ENCODE results near the gene EIF4E1B. TPM values are rescaled to one million over a fixed set of nuclear protein-coding genes. Genes with fewer than 3 reads are reported as not detected.

Gene EIF4E1B
- total RNA-seq, 1 experiment from 2014 or later, result not detected

GRCh38 chr5:176625966-176626875 lies 4.3 kb upstream of the EIF4E1B start:
- H3K36me3 Mint-ChIP-seq (ENCODE audit: insufficient read depth, unreplicated experiment), result no peaks in the 10 kb centered on the region
- CTCF ChIA-PET, result interaction anchor here (0.6 kb wide), 1 partner anchor 359 kb away, joined by 4 read pairs; no protein-coding TSS in a partner anchor
- H3K9me3 Mint-ChIP-seq (ENCODE audit: low read depth, unreplicated experiment), result no peaks in the 10 kb centered on the region
- TF ChIP-seq CTCF (IDR thresholded peaks at IDR 0.05; ENCODE audit: unreplicated experiment), result no peak
- H3K27me3 Mint-ChIP-seq (ENCODE audit: unreplicated experiment), result peaks cover 93% of the 10 kb centered on the region
- intact Hi-C loops (cut with micrococcal nuclease; ENCODE audit: unreplicated experiment), result no loop called here
- H3K27ac Mint-ChIP-seq (ENCODE audit: unreplicated experiment), result no peak overlapping the region
- BruUV-seq (replicated peaks), result no TSS peak
- DNase-seq, result peak; percentile 42
- peaks cover 39% of the 10 kb centered on the region for H3K4me1 Mint-ChIP-seq (ENCODE audit: low read depth, unreplicated experiment)
- H3K4me3 Mint-ChIP-seq (ENCODE audit: low read depth, unreplicated experiment), result peak overlapping the region; percentile 15

- no TSS peak for BruUV-seq (replicated peaks)
- H3K9me3 Mint-ChIP-seq (ENCODE audit: low read depth, unreplicated experiment), result no peaks in the 10 kb centered on the region
- no peak for TF ChIP-seq CTCF (IDR thresholded peaks at IDR 0.05; ENCODE audit: unreplicated experiment)
- H3K27ac Mint-ChIP-seq (ENCODE audit: unreplicated experiment), result no peak overlapping the region
- peak overlapping the region; percentile 15 for H3K4me3 Mint-ChIP-seq (ENCODE audit: low read depth, unreplicated experiment)
- no peak for DNase-seq
- H3K27me3 Mint-ChIP-seq (ENCODE audit: unreplicated experiment), result peaks cover 93% of the 10 kb centered on the region
- CTCF ChIA-PET, result interaction anchor here (0.6 kb wide), 1 partner anchor 358 kb away, joined by 4 read pairs; no protein-coding TSS in a partner anchor
- peaks cover 40% of the 10 kb centered on the region for H3K4me1 Mint-ChIP-seq (ENCODE audit: low read depth, unreplicated experiment)
- intact Hi-C loops (cut with micrococcal nuclease; ENCODE audit: unreplicated experiment), result no loop called here
- no peaks in the 10 kb centered on the region for H3K36me3 Mint-ChIP-seq (ENCODE audit: insufficient read depth, unreplicated experiment)
Measured at GRCh38 chr5:176626876-176627236, 3.6 kb upstream of the EIF4E1B start.

- no peak for DNase-seq
- no peak overlapping the region for H3K4me3 Mint-ChIP-seq (ENCODE audit: low read depth, unreplicated experiment)
- intact Hi-C loops (cut with micrococcal nuclease; ENCODE audit: unreplicated experiment), result no loop called here
- H3K27me3 Mint-ChIP-seq (ENCODE audit: unreplicated experiment), result peaks cover 93% of the 10 kb centered on the region
- no peaks in the 10 kb centered on the region for H3K36me3 Mint-ChIP-seq (ENCODE audit: insufficient read depth, unreplicated experiment)
- BruUV-seq (replicated peaks), result no TSS peak
- H3K27ac Mint-ChIP-seq (ENCODE audit: unreplicated experiment), result no peak overlapping the region
- CTCF ChIA-PET, result no interaction called here
- H3K4me1 Mint-ChIP-seq (ENCODE audit: low read depth, unreplicated experiment), result peaks cover 40% of the 10 kb centered on the region
- H3K9me3 Mint-ChIP-seq (ENCODE audit: low read depth, unreplicated experiment), result no peaks in the 10 kb centered on the region
- TF ChIP-seq CTCF (IDR thresholded peaks at IDR 0.05; ENCODE audit: unreplicated experiment), result no peak
Measured at GRCh38 chr5:176627582-176627981, 2.9 kb upstream of the EIF4E1B start.

- Mint-ChIP-seq H3K36me3 (ENCODE audit: insufficient read depth, unreplicated experiment) (no peaks in the 10 kb centered on the region), H3K4me3 (ENCODE audit: low read depth, unreplicated experiment) (no peak overlapping the region), H3K4me1 (ENCODE audit: low read depth, unreplicated experiment) (peaks cover 40% of the 10 kb centered on the region), H3K27ac (ENCODE audit: unreplicated experiment) (no peak overlapping the region), H3K9me3 (ENCODE audit: low read depth, unreplicated experiment) (no peaks in the 10 kb centered on the region), H3K27me3 (ENCODE audit: unreplicated experiment) (peaks cover 92% of the 10 kb centered on the region)
- BruUV-seq (replicated peaks), result no TSS peak
- TF ChIP-seq CTCF (IDR thresholded peaks at IDR 0.05; ENCODE audit: unreplicated experiment), result no peak
- no peak for DNase-seq
- CTCF ChIA-PET, result no interaction called here
- intact Hi-C loops (cut with micrococcal nuclease; ENCODE audit: unreplicated experiment), result no loop called here
Measured at GRCh38 chr5:176628406-176629228, 1.9 kb upstream of the EIF4E1B start.
